Effector CD8-positive, alpha-beta T cell (primary cell): ENCODE measurements around the gene CASP10.
A peak's percentile ranks its signal among the peaks of the same experiment; 100 is the strongest.

Experiments
- DNase-seq: peaks from one replicate; lab custom pipeline; 2025; lab: John Stamatoyannopoulos, UW

CASP10 gene

DNA sequence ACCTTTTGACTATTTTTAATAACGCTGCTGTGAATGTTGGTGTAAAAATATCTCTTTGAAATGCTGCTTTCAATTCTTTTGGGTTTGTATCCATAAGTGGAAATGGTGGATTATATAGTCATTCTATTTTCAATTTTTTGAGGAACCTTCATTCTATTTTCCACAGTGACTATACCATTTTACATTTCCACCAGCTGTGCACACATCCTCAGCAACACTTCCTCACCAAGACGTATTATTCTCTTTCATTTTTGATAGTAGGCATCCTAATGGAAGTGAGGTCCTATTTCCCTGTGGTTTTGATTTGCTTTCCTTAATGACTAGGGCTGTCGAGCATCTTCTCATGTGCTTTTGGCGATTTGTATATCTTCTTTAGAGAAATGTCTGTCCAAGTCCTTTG lies 14.8 kb downstream of the CASP10 start:
- DNase-seq: no peak

DNA sequence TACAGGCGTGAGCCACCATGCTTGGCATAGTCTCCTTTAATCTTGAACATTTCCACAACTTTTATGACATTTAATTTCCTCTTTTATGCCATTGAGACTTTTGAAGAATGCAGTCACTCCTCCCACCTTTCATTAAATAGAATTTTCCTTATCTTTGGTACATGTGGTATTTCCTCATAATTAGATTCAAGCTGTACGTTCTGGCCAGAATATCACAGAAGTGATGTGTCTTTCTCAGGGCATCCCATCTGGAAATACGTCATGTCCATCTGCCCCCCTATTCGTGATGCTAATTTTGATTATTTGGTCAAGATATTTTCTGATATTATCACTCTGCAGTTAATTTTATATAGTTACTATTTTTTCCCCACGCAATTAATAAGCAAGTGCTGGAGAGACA lies 16.9 kb downstream of the CASP10 start:
- DNase-seq: no peak

- DNase-seq: no peak
These were observed 17.4 kb downstream of the CASP10 start for GRCh38 chr2:201200345-201200744.

- no peak for DNase-seq
These were observed 18.4 kb downstream of the CASP10 start for GRCh38 chr2:201201371-201201770.

DNA sequence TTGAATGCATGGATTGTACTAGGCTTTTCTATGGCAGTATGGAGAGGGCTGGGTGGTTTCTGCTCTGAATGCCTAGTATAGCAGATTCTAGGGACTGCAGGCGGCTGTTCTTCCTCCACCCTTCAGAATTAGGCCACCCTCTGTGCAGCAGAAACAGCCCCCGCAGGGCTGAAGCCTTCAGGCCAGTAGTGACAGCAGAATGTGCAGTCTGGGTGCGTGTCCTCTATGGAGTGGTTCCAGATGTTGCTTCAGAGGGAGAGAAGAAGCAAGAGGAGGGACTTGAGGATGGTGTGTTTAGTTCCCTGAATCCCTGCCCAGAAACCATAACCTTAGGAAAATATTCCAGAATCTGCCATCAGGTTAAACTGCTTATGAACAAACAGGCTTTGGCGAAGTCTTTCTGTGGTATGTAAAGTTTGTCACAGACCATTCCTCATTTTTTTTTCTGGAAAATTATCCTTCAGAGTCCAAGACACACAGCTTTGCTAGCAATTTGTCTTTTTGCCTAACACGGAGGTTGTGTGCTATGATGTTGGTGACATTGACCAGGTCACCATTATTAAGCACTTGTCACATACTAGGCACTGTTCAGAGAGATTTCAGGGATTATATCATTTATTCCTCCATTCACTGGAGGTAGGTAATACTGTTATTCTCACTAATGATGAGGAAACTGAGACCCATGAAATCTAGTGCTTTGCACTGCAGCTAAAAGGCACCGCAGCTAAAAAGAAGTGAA lies 21.1 kb downstream of the CASP10 start:
- no peak for DNase-seq

GRCh38 chr2:201204655-201205514 lies 21.9 kb downstream of the CASP10 start:
- DNase-seq: no peak

- no peak for DNase-seq
These were observed 22.5 kb downstream of the CASP10 start for GRCh38 chr2:201205515-201205849.

- no peak for DNase-seq
These were observed 25.8 kb downstream of the CASP10 start for GRCh38 chr2:201208563-201209252.

DNA sequence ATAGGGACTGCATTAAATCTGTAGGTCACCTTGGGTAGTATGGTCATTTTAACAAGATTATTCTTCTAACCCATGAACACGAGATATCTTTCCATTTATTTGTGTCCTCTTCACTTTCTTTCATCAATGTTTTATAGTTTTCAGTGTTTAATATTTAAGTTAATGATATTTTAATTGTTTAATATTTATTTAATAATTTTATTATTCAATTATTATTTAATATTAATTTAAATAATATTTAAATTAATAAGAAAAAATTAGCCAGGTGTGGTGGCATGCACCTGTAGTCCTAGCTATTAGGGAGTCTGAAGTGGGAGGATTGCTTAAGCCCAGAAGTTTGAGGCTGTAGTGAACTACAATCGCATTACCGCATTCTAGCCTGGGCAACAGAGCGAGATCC lies 33.0 kb downstream of the CASP10 start:
- DNase-seq: no peak

- no peak for DNase-seq
These were observed 34.0 kb downstream of the CASP10 start for GRCh38 chr2:201216918-201217317.

- no peak for DNase-seq
These were observed 35.8 kb downstream of the CASP10 start for GRCh38 chr2:201218780-201219179.

DNA sequence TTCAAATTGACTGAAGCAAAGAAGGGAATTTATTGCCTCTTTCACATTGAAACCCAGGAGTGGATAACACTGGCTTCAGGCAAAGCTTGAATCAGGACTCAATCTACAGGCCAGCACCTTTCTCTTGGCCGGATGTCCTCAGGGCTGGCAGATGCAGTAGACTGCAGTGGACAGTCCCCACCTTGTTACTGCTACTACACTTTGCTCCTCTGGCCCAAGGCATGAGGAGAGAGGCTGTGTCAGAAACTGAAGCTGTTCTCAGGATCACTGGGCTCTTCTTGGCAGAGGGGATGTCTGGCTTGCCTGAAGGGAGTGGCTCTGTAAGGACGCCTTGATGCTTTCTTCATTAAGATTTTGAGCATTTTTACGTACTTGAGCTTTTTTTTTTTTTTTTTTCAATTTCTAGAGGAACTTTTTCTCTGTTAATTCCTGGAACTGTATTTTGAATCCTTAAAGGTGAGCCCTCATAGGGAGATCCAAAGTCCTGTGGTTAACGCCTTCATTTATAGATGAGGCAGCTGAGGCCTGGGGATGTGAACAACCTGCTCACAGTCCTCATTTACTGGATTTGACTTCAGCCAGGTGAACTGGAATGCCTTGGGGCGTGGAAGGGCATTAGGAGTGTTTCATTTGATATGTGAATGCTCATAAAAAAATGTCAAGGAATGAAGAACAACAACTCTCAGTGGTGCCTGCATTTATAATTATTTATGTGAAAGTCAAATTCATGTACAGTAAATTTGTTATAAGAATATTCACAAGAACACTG lies 36.6 kb downstream of the CASP10 start:
- DNase-seq: no peak

- DNase-seq: no peak
These were observed 37.2 kb downstream of the CASP10 start for GRCh38 chr2:201220102-201220570.

GRCh38 chr2:201223089-201224073 lies 40.4 kb downstream of the CASP10 start:
- no peak for DNase-seq

DNA sequence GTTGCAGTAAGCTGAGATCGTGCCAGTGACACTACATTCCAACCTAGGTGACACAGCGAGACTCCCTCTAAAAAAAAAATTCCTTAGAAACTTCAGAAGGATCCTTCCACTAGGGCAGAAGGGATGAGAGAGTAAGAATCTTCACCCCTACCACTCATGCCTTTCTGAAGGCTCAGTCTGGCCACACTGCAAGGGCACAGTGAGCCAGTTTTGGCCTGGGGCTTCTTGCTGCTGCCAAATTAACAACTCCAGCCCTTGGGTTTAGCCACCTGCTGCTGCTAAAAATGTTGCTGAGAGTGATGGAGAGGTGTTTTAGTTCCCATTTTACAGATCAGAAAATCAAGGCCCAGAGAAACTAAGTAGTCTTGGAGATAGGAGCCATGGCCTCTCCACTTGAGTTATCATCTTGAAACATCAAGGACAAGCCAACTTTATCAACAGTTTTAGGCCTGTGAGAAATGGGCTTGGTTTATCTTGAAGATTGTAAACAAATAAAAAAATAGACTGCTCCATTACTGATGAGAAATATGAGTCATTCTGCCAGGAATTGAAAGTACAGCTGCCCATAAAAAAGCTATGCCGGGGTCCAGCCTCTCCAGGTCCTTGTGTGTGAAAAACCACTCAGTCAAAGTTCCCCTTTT lies 45.5 kb downstream of the CASP10 start:
- no peak for DNase-seq

GRCh38 chr2:201228912-201229290 lies 46.0 kb downstream of the CASP10 start:
- DNase-seq: no peak

DNA sequence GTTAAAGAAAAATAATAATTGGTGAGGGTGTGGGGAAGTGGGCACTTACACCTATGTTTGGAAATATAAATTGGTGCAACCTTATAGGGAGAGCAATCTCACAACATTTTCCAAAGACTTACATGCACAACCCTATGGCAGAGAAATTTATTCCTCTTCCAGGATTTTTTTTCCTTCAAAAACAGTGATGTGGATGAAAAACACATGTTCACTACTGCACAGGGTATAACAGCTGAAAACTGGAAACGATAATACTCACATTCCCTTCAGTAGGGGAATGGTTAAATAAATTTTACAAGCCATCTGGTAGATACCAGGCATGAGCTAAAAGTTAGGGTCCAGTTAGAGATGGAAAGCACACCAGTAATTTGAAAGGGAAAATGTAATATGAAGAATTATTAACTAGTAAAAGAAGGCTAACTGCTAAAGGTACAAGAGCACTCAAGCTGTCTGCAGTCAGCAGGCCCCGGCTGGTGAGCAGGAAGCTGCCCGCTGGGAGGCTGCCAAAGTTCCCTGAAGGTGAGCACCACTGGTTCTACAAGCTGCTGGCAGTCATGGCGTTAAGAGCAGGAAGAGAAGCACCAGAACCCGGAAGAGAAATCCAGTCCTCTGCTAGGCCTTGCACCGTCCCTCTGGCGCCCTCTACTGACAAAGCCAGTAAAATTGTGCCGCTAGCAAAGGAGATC lies 49.0 kb downstream of the CASP10 start:
- DNase-seq: peak; percentile 84

DNA sequence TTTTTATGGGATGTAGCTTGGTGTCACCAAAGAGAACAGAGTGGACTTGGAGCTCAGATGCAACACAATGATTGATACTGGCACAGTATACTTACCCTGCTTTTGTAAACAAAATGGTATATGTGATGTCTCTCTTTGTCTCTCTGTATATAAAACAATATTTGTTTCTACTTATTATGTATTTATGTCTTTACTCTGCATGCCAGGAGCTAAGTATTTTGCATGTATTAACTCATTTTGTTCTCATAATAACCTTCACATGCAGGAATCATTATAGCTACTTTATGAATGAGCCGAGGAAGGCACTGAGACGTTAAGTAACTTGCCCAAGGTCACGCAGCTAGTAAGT lies 49.5 kb downstream of the CASP10 start:
- no peak for DNase-seq

DNA sequence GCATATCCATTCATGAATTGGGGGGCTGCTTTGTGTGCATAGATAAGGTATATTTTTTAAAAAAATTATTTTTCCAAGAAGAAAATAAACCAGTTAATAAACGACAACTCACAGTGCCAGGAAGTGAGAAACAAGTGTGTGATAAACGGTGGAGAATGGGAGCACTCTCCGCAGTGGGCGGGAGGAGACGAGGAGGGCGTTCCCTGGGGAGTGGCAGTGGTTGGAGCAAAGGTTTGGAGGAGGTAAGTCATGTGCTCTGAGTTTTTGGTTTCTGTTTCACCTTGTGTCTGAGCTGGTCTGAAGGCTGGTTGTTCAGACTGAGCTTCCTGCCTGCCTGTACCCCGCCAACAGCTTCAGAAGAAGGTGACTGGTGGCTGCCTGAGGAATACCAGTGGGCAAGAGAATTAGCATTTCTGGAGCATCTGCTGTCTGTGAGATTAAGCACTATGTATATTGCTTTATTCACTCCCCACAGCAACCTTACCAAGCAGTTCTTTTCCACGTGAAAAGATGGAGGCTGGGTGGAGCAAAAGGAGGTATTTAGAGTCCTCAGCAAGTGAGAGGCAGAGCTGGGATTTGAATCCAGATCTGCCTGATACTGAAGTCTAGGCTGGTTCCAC lies 50.4 kb downstream of the CASP10 start:
- peak; percentile 78 for DNase-seq
